ENCODE measurements around the gene BPGM.
"Not testable (repeated sequence)": the region's sequence is repeated elsewhere in the genome, so short reads cannot be mapped to it uniquely, and the experiment has no call there.

The BPGM gene

DNA sequence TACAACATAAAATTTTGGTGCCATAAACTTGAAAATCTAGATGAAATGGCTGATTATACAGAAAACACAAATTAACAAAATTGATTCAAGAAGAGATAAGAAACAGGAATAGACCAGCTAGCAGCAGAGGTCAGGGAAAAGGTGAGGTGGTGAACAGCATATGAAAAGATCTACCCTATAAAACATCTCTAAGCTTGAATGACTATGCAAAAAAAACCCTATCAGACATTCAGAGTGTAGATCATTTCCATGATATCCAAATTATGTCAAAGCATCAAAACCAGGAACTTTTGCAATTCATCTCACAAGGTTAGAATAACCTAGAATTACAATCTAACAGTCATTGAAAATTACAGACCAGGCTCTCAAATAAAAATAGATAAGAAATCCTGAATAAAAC lies 14.6 kb upstream of the BPGM start:
- DNase-seq (ENCODE audit: low read depth), result no peak

DNA sequence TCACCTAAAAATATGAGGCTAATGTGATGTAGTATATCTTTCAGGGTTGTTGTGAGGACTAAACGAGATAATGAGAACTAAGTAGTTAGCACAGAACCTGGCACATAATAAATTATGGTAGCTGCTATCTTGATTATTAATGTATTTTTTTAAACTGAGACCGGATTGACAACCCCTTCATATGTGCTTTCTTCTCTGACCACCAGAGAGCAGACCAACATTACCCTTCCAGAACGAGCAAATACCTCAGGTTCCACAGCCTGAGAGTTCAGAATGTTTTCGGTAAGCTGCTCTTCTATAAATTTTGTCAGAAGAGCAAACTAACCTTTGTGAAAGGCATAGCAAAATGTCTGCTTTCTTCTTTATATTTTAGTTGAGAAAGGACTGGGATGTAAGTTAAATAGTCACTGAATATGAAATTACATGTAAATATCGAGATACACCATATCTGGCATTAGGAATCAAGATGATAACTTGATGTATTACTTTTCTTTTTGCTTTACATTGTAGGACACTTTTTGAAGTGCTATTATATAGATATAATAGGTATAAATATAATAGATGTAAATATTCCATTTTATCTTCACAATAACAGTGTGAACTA lies 13.6 kb upstream of the BPGM start:
- peak; percentile 43 for DNase-seq (ENCODE audit: low read depth)

DNA sequence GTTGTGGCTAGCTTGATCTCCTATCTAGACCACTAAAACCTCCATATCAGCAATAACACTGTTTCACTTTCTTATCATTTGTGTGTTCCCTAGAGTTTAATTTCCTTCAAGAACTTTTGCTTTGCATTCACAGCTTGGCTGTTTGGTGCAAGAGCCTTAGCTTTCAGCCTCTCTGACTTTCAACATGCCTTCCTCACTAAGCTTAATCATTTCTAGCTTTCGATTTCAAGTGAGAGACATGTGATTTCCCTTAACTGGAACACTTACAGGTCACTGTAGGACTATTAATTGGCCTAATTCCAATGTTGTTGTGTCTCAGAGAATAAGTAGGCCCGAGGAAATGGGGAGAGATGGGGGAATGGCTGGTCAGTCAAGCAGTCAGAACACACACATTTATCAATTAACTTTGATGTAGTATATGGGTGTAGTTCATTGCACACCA lies 10.6 kb upstream of the BPGM start:
- no peak for DNase-seq (ENCODE audit: low read depth)

DNA sequence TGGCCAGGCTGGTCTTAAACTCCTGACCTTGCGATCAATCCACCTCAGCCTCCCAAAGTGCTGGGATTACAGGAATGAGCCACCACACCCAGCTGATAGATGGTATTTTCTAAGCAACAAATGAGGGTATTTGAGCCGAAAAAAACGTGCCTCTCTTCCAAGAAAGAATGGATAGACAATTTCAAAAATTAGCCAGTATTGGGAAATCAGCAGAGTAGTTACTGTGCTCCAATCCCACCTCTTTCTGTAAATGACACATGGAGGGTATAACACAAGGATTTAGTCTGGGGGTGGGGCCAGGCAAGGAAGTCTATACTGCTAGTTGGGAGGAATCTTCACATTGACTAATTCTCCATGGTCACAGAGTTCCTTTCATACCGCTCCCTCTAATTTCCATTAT lies 9.2 kb upstream of the BPGM start:
- DNase-seq (ENCODE audit: low read depth), result no peak

DNA sequence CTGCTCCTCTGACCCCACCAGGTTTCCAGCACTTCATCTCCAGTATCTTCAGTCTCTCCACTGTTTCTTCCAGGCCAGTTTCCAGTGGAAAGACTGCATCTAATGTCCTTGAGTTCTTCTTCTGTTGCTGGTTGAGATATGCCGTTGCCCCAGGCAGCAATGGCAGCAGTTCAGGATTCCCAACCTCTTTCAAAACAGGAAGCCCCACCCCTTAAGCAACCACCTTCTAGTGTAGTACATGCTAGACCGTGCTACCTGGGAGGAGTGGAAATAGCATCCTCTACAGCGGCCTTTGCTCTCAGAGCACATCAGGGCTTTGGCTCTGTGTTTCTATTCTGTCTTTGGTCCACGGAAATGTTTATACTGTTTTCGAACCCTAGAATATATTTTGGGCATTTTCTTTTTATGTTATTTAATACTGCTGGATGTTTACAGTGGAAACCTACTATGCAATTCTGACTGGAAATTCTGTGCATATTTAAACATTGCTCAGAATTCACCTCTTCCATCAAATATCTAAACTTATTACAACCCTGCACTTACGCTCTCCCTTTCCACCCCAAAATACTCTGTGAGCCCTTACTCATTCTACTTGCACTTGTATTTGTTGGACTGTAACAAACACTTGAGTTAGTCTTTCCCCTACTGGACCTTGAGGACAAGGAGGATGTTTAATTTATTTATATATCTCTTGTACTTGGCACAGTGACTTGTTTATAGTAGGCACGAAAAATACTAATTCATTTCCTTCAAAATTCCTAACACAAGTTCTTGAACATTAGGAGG lies 8.5 kb upstream of the BPGM start:
- DNase-seq (ENCODE audit: low read depth), result no peak

DNA sequence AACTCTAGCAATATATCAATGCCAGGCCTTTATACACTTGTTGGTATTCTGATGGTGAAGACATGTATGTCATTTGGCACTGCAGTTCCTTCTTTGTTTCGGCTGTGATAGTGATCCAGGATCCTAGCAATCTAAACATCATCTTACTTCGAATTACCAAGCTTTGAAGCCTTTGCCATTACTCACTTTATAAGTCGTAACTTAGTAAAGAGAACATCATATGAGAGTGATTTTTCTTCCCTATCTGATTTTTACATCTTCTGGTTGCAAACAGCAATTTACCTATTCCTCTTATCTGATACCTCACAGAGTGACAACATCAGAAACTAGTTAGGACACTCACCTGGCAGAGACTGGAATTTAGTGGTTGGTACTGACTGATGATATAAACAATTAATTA lies 7.6 kb upstream of the BPGM start:
- no peak for DNase-seq (ENCODE audit: low read depth)

DNA sequence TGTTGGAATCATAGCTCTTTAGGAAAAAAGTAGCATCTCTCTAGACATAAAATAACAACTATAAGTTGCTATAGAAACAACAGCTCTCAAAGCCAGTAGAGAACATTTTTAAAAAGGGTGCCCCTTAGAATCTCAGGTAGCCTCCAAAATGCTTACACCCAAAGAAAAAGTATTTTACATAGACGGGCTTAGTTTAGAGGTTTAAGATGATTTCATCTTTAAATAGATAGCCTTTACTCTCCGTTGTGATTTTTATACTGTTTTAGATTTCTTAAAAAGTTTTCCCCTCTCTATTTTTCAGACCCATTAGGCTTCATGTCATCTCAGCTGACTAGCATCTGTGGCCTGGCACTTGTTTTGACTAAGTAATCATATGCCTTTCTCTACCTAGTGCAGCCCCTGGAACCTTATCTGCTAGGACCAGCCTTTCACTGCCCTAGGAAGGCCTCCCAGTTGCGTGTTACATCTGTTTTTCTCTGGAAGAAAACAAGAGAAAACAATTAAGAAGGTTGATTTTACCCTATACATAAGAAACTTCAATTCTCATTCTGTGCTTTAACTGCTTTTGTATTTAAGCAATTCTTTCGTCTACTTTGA lies 6.9 kb upstream of the BPGM start:
- DNase-seq (ENCODE audit: low read depth), result no peak

DNA sequence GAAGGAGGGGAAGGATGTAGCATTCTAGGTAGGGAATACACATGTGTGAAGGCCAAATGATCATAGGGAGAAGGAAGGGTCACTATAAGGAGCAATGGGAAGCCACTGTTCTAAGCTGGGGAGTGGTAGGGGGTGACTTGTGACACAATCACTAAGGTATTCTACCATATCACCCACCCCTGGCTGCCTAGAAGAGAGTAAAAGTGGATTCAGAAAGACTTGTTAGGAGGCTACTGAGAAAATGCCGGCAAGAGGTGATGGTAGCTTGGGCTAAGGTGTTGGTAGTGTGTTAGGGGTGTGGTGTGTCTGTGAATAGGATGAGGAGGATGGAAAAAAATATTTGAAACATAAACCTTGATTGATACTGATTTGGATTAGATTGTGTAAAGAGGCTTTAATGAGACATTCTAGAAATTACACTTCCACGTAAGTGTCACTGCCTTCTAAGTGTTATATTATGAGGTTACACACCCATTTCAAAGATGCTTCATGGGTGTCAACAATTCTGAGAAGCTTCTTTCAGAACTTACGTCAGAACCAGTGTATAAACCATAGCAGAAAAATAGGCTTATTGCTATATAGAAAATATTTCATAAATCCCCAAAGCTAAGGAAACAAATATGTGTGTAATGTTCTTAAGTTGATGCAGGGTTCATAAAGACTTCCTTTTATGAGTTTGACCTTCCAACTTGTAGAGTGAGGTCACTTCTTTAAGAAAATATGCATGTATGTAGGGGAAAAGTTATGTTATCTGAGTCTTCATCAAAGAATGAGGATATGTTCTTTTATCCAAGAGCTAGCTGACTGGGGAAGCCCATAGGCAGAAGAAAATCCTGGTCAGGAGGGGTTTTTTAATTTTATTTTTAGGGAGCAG lies 5.6 kb upstream of the BPGM start:
- DNase-seq (ENCODE audit: low read depth), result no peak

DNA sequence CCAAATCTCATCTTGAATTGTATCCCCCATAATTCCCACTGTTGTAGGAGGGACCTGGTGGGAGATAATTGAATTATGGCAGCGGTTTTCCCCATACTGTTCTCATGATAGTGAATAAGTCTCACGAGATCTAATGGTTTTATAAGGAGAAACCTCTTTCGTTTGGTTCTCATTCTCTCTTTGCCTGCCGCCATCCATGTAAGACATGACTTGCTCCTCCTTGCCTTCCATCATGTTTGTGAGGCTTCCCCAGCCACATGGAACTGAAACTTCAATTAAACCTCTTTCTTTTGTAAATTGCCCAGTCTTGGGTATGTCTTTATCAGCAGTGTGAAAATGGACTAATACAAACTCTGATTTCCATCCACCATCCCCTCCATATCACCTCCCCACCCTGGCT lies 4.7 kb upstream of the BPGM start:
- DNase-seq (ENCODE audit: low read depth), result not testable (repeated sequence)

DNA sequence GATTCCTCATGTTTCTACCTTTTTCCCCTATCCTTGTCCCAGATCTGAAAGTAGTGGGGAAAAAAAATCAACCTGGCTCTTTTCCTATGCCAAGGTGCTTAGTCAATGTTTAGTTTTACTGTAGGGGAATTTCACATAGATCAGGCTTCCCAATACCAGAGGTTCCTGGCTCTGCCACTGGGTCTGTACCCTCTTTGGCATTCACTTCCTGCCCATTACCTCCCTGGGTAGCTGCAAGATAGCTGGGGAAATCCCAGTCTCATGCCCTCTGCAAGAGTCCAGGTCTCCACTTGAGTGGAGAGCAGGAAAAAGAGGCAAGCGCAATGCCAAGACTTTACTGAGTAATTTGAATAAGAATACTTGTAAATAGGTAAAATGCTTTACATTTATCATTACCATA lies 3.5 kb upstream of the BPGM start:
- DNase-seq (ENCODE audit: low read depth), result no peak

DNA sequence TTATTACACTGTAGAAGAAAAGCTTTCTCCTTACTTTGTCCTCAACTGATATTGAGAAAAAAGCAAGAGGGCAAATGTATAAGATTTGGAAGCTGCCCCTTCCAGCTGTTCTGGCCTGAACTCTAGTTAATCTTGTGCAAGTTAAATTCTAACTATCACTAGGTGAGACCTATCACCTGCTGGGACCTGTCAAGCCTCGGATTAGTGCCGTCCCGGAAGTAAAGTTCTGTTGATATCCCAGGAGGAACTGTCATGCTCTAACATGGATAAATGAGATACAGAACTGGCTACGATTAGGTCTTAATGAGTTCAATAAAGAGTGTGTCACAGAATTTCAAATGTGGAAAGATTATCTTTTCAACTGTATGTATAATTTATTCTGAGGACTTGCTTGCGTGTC lies 1.2 kb upstream of the BPGM start:
- DNase-seq (ENCODE audit: low read depth), result no peak

DNA sequence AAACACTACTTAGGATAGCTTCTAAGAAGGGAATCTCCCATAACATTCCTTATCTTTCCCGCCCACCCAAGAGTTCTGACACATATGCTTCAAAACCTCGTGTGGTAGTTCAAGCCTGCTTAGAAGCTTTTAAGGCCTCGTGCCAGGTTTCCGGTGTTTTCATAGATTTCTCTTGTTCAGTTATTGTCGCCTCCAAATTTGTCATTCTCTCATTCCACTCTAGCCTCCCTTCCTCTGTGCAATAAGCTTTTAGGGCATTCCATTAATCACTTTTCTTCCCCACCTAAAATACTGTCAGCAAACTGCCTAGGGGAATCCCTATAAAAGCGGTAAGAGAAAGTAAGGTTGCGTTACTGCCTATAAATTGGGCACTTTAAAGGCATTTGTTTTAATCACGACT lies 718 bp upstream of the BPGM start:
- no peak for DNase-seq (ENCODE audit: low read depth)

DNA sequence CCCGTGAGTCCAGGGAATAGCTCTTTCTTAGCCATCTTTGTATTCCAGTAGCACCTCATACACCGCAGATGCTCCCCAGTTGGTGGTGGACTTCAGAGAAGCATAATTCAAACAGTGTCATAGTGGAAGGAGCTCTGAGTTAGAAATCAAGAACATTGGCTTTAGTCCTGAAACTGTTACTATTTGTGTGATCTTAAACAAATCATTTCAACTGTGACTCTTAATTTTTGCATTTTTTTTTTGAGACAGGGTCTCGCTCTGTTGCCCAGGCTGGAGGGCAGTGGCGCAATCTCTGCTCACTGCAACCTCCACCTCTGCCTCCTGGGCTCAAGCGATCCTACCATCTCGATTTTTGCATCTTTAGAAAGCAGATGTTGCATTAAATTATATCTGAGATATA lies 1.8 kb downstream of the BPGM start:
- DNase-seq (ENCODE audit: low read depth), result no peak

DNA sequence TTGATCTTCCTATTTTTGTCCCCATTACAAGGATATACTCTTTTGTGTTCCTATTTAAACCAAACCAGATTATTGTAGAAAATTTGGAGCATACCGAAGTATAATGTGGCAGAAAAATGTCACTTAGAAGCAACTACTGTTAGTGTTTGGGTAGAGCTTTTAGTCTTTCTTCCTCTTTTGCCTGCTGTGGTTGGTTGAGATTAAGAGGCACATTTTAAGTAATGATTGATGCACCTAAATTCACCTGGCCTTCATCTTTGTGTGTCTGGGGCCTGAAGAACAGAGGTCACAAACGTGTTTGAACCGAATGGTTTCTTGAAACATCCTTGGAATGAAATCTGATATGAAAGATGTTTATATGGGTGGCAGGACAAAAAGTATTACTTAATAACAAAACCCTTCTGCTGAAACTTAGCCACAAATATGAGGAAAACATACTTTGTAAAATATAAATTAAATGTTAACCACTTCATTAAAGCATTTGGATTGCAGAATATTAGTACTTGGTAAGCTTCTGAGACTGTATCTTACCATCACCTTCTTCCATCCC lies 2.6 kb downstream of the BPGM start:
- DNase-seq (ENCODE audit: low read depth), result no peak

DNA sequence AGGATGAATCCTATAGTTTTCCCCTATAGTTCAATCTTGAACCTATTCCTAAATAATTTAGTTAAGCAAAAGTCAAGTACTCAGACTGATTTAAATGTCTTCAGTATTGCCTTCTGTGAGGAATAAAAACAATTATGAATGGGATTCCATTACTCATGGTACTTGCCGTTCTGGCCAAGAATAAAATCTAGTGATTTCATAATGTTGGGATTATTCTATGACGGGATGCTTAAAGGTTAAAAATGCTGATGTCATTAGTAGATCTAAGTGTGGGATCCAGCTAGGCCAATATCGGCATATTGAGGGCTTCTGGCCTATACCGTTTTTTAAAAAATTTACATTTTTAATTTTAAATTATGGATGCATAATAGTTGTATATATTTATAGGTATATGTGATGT lies 5.3 kb downstream of the BPGM start:
- DNase-seq (ENCODE audit: low read depth), result no peak

DNA sequence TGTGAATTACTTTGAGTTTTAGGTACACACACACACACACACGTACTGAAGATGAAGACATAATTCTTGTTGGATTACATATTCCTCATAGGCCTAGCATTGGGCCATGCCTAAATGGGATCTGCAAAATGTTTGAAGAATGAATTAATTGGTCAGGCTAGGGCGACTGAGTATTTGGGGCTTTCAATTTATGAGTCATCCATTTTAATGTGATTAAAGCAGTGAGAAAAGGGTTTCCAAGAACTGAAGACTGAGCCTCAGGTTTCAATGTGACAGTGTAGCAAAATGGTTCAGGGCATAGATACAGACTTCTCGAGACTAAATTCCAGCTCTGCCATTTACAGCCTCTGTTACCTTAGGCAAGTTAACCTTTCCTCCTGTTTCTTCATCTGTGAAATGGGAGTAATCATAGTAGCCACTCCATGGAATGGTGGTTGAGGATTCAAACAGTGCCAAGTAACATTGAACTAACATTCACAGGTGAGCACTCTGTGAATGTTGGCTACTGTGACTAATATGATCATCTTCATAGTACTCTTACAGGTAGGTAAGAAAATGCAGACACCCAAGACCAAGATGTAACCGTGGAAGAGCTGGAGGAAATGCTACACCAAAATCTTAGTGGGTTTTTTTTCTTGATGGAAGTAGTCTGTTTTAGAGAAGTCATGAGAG lies 7.6 kb downstream of the BPGM start:
- DNase-seq (ENCODE audit: low read depth), result no peak

DNA sequence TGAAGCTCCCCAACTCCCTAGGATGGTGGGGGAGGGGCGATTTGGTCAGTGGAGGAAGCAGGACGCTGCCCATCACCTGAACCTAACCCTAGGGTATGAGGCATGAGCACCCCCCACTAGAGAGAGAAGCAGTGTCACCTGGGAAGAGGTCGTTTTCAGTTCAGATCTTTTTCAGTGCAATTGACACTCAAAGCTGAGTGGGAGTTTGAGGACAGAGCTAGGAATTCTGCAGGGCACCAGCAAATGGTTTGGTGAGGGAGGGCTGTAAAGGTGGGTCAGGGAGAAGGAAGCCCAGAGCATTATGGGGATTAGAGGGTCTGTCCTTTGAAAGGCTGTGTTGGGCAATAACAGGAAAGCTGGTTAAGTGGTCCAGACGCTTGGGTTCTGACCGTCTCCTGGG lies 10.9 kb downstream of the BPGM start:
- DNase-seq (ENCODE audit: low read depth), result no peak

DNA sequence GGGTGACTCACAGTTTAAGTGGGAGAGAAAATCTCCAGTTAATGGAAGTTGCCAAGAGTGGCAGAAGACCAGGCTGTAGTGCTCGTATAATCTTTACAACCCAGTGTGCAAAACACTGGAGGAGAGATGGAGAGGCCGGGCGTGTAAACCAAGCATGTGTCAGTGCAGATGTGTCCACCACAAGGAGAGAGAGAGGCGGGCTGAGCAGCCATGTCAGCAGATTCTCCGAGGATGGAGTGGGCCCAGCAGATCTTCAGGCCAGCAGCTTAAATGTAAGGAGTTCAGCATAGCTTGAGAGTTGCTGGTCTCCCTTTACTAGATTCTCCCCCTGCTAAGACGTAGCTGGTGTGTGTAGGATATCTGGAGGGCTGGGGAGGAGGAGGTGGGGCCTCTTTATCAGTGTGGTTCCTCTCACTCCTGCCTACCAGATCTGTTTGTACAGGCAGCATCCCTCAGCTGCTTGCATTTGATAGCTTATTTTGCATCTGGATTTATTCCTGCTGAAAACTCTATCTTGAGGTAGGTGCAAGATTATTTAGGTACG lies 13.7 kb downstream of the BPGM start:
- DNase-seq (ENCODE audit: low read depth), result no peak

DNA sequence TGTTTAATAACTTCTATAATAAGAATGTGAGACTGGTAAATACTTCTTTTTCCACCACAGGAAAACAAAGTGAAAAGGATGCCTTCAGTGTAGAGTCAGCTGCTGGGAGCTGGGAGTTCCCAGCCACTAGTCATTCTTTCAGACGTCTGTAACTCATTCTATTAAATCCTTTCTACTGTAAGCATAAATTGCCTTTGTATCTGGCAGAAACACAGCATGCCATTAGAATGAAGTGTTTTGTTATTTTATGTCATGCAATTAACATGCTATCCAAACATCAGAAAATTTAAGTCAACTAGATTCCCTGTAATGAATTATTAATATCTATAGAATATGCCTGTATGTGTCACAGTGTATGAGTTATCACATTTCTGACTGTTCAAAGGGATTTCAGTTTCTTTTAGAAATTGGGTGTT lies 14.3 kb downstream of the BPGM start:
- peak; percentile 33 for DNase-seq (ENCODE audit: low read depth)

DNA sequence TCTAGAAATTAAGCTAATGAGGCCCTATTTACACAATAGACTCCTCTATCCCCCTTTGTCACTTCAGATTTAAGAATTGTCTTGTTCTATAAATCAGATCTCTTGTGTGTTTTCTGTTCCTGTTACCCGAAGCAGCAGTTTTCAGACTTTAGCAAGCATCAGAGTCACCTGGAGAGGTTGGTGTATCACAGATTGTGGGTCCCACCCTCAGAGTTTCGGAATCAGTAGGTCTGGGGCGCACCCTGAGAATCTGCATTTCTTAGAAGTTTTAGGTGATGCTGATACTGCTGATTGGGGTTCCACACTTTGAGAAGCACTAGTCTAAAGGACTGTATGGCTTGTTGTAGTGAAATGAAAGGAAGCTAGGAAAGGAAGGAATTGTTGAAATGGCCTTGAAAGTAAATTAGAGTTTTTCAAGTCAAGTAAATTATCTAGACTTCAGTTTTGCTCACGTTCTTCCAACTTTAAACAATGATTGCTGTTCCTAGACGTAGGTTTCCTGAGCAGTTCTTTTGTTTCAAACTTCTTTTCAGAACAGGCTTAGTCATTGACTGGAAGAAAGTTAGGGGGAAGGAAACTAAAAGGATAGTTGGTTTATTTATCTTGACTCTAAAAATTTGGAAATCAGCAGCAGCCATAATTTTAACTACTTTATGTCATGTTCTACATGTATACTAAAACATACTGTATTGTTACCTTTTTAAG lies 15.7 kb downstream of the BPGM start:
- DNase-seq (ENCODE audit: low read depth), result no peak

DNA sequence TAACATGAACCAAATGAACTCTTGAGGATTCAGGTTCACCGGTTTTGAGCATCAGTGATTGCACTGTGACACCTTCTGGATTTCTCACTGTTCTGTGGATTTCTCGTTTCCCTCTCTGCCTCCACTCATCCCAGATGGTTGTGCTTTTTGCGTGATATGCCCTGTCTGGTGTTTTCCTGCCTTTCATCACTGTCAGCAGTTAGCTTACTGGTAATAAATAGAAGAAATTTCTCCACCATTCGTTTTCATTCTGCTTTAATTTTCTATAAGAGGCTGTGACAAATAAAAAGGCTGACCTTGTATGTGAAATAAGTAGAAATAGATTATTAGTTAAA lies 16.2 kb downstream of the BPGM start:
- DNase-seq (ENCODE audit: low read depth), result no peak

Measured in fibroblast of the conjunctiva (primary cell).